ENCODE results near the gene OTOG.

The OTOG gene

DNA sequence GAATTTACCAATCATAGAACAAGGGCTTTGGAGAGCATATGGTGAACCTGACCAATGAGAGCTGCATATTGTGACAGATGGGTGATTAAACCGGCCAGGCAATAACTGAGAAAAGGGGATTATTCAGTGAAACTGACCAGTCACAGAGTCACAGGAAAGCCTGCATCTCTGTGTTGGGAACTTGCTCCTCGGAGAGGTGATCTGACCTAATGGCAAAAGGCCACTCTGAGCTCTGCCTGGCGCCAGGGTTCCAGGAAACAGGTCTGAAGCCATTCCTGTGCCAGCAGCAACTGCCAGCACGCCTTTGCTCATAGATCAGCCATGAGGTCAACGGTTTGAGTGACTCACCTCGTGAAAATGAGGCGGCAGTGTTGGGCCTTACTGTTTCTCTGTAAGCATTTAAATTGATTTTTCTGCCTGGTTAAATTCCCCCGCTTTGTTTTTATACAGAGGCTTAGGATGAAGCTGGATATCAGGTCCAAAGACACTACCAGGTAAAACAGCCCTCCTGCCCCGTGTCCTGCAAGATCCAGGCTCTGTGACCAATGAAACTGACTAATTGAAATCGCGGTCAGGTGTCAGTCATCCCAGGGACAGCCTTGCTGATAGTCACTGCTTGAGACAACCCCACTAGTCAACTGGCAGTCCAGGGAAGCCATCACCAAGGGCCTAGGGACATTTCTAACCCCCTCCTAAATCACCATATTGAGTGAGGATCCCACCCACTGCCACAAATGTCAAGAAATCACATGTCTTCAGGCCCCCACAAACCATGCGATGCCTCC, 136.5 kb downstream of the OTOG start:
- DNase-seq (ENCODE audit: low read depth): peak; percentile 48
- TF ChIP-seq, protein P1, sequence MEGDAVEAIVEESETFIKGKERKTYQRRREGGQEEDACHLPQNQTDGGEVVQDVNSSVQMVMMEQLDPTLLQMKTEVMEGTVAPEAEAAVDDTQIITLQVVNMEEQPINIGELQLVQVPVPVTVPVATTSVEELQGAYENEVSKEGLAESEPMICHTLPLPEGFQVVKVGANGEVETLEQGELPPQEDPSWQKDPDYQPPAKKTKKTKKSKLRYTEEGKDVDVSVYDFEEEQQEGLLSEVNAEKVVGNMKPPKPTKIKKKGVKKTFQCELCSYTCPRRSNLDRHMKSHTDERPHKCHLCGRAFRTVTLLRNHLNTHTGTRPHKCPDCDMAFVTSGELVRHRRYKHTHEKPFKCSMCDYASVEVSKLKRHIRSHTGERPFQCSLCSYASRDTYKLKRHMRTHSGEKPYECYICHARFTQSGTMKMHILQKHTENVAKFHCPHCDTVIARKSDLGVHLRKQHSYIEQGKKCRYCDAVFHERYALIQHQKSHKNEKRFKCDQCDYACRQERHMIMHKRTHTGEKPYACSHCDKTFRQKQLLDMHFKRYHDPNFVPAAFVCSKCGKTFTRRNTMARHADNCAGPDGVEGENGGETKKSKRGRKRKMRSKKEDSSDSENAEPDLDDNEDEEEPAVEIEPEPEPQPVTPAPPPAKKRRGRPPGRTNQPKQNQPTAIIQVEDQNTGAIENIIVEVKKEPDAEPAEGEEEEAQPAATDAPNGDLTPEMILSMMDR (IDR thresholded peaks at IDR 0.05; ENCODE audit: insufficient read depth, low read depth, low read length, missing control alignments): no peak
- H3K4me3 ChIP-seq (ENCODE audit: low read length): no peak overlapping the region

- H3K4me3 ChIP-seq (ENCODE audit: low read length): no peak overlapping the region
- DNase-seq (ENCODE audit: low read depth): no peak
- TF ChIP-seq, protein P1 (IDR thresholded peaks at IDR 0.05; ENCODE audit: insufficient read depth, low read depth, low read length, missing control alignments): no peak
These were observed 137.5 kb downstream of the OTOG start for GRCh38 chr11:17684550-17684949.

GRCh38 chr11:17686231-17686980, 139.3 kb downstream of the OTOG start:
- DNase-seq (ENCODE audit: low read depth): no peak

GRCh38 chr11:17687946-17688670, 141.0 kb downstream of the OTOG start:
- no peak overlapping the region for H3K4me3 ChIP-seq (ENCODE audit: low read length)
- TF ChIP-seq, protein P1 (IDR thresholded peaks at IDR 0.05; ENCODE audit: insufficient read depth, low read depth, low read length, missing control alignments): no peak
- no peak for DNase-seq (ENCODE audit: low read depth)

More at GRCh38 chr11:17686231-17686980, 139.3 kb downstream of the OTOG start:
- H3K4me3 ChIP-seq (ENCODE audit: low read length): no peak overlapping the region
- TF ChIP-seq, protein P1 (IDR thresholded peaks at IDR 0.05; ENCODE audit: insufficient read depth, low read depth, low read length, missing control alignments): no peak

DNA sequence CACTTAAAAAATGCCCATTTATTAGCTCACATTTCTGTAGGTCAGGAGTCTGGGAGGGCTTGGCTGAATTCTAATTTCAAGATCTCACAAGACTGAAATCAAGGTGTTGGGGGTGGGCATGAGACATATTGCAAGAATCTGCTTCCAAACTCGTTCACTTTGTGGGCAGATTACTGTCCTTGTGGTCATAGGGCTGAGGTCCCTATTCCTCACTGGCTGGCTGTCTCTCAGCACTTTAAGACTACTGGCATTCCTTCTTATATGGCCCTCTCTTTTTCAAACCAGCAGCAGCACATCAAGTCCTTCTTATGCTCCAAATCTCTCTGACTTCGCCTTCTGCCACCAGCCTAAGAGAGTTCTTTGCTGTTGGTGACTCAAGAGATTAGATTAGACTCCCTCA, 144.5 kb downstream of the OTOG start:
- no peak for DNase-seq (ENCODE audit: low read depth)
- no peak overlapping the region for H3K4me3 ChIP-seq (ENCODE audit: low read length)
- TF ChIP-seq, protein P1 (IDR thresholded peaks at IDR 0.05; ENCODE audit: insufficient read depth, low read depth, low read length, missing control alignments): no peak

DNA sequence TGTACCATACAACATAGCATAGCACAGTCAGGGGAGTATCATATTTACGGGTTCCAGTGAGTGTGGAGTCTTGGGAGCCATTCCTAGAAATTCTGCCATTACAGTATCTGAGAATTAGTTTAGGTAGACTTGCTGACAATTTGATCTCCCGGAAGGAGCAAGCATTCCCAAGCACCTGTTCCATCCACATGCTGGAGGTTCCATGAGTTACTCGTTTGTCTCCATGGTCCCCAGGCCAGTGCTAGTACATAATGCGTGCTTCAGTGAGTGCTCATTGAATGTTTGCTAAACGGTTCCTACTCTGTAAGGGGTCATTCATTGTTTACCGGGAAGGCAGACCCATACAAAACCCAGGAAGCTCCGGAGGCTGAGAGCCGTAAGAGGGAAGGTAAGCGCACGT, 144.9 kb downstream of the OTOG start:
- no peak overlapping the region for H3K4me3 ChIP-seq (ENCODE audit: low read length)
- TF ChIP-seq, protein P1 (IDR thresholded peaks at IDR 0.05; ENCODE audit: insufficient read depth, low read depth, low read length, missing control alignments): no peak
- no peak for DNase-seq (ENCODE audit: low read depth)
